ENCODE measurements around the gene C22orf15.

The C22orf15 gene

DNA sequence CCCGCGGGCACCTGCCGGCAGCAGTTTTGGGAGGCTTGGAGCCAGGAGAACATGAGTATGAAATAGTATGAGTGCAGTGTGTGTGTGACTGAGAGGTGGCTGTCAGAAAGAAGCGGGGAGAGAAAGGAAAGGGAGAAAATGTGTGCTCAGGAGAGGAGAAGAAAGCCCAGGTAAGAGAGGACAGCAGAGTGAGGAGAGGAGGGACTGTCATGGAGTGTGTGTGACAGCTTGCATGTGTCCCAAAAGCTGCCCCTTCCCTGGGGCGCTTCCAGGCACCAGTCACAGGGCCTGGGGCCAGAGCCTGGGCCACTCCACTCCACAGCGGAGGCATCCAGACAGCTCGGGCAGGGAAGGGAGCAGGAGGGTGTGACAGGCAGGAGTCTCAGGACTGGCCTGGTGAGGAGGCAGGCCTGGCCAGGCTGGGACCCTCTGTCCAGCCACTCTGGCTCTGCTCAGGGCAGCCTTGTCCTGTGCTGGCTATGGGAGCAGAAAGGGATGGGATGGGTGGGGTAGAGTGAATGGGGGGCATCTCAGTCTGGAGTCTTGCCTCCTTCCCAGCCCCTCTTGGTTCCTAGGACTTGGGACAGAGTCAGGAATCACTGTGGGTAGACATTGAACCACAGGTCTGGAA is 10.8 kb downstream of the C22orf15 start:
- DNase-seq (ENCODE audit: low read depth): no peak

GRCh38 chr22:23774114-23774921 is 11.5 kb downstream of the C22orf15 start:
- DNase-seq (ENCODE audit: low read depth): no peak

DNA sequence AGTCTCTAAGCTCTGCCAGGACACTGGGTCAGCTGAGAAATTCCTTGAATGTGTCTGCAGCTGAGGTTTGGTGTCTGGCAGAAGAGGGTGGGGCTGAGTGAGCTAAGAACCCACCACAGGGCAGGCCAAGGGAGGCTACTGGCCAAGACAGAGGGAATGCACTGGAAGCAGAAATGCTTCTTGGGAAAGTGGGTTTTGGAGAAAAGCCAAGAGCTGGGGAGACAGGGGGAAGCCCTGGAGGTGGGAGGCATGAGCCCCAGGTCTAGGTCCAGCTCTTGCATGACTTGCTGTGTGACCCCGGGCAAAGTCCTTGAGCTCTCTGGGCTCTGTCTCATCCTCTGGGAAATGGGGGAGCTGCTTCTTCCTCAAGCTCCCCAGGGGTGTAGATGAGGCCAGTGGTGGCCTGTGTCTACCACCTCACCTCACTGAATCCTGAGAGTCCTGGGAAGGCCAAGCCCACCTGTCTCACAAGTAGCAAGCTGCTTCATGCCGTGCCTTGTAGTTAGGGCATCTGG is 12.2 kb downstream of the C22orf15 start:
- no peak for DNase-seq (ENCODE audit: low read depth)

DNA sequence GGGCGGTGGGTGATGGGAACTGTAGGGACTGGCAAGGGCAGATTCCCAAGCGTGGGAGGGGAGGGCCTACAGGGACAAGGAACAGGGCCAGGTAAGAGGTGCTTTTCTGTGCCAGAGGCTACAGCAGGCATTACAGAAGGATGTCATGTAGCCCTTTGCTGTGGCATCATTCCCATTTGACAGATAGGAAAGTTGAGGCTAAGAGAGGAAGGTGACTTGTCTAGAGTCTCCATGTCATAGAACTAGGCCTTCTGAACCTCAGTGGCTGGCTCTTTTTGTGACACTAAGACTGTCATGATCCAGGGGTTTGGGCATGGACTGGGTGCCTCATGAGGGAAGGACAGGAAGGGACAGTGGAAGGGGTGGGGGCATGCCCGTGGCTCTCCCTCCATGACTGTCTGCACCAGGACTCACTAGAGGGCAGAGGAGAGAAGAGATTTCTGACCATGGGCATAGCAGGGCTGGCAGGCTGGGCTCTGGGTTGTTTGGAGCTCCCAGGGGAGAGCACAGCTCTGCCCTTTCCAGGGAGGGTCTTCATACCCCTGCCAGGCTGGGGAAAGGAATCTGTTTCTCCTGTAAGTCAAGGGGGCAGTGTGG is 13.1 kb downstream of the C22orf15 start:
- DNase-seq (ENCODE audit: low read depth): no peak

- no peak for DNase-seq (ENCODE audit: low read depth)
Observed at GRCh38 chr22:23777776-23778576, 15.2 kb downstream of the C22orf15 start.

GRCh38 chr22:23778577-23778900 is 15.7 kb downstream of the C22orf15 start:
- DNase-seq (ENCODE audit: low read depth): no peak

DNA sequence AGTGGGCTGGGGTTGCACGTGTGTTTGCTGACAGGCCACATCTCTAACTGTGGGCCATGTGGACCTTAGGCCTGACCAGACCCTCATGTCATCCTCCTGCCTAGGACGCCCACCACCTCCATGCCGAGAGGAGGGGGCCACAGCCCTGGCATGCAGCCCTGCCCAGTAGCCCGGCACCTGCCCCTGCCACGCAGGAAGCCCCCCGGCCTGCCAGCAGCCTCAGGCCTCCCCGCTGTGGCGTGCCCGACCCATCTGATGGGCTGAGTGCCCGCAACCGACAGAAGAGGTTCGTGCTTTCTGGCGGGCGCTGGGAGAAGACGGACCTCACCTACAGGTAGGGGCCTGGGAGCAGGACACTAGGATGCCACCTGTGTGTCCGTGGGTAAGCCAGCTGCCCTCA is 16.3 kb downstream of the C22orf15 start:
- no peak for DNase-seq (ENCODE audit: low read depth)

DNA sequence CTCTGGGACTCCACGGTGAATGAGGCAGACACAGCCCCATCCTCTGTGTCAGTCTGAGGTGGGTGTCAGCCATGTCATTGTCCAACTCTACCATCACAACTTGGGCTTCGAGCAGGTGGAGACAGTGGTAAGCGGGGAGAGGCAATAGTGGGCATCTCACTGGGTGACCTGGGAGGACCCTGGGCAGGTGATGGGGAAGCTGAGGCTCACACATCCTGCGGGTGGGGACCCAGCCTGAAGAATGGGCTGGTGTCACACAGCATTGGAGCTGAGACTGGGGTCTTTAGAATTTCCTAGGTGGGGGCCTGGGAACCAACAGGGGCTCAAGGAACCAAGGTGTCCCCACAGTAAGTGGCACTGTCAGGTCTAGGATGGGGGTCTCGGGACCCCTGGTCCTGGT is 16.9 kb downstream of the C22orf15 start:
- DNase-seq (ENCODE audit: low read depth): no peak

GRCh38 chr22:23780146-23780748 is 17.5 kb downstream of the C22orf15 start:
- DNase-seq (ENCODE audit: low read depth): no peak

- DNase-seq (ENCODE audit: low read depth): no peak
Observed at GRCh38 chr22:23781065-23781464, 18.3 kb downstream of the C22orf15 start.

DNA sequence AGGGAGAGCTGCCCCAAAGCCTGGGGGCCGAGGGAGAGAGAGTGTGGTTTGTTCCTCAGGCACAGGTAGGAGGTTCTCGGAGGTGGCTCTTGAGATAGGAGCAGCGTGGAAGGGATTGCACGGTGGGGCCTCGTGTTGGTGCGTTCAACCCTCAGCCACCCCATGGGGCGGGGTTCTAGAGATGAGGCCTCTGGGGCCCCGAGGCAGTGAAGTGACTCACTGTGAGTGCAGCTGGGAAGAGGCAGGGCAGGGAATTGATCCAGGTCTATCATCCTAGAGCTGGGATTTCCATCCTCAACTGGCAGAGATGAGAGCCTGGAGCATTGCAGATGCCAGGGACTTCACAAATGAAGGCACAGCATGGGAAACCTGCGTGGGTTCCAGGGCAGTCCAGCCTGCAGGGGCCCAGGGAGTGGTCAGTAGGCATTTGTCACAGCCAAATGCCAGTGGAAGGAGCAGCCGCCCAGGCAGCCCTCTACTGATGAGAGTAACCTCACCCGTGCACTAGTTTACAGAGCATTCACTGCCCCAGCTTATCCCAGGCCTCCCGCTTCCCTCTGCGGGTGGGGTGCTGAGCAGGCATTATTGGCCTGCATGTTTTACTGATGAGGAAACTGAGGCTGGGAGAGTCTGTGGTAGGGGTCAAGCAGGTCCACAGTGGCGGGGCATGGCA is 18.9 kb downstream of the C22orf15 start:
- no peak for DNase-seq (ENCODE audit: low read depth)

- DNase-seq (ENCODE audit: low read depth): no peak
Observed at GRCh38 chr22:23782252-23782651, 19.5 kb downstream of the C22orf15 start.

DNA sequence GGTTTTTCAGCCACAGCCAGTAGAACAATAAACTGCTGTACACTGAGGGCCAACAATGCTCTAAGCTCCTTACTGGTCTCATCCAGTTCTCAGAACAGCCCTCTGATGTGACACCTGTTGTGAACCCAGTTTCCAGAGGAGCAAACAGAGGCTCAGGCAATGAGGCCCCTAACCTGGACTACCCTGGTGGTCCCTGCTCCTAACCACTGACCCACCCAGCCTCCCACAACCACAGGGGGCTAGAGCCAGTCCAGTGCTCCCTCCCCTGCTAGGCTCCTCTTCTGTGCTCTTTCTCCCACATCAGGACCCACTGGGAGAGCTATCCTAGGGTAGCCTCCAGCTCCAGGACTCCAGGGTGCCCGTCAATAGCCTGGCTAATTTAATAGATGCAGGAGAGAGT is 19.9 kb downstream of the C22orf15 start:
- no peak for DNase-seq (ENCODE audit: low read depth)

DNA sequence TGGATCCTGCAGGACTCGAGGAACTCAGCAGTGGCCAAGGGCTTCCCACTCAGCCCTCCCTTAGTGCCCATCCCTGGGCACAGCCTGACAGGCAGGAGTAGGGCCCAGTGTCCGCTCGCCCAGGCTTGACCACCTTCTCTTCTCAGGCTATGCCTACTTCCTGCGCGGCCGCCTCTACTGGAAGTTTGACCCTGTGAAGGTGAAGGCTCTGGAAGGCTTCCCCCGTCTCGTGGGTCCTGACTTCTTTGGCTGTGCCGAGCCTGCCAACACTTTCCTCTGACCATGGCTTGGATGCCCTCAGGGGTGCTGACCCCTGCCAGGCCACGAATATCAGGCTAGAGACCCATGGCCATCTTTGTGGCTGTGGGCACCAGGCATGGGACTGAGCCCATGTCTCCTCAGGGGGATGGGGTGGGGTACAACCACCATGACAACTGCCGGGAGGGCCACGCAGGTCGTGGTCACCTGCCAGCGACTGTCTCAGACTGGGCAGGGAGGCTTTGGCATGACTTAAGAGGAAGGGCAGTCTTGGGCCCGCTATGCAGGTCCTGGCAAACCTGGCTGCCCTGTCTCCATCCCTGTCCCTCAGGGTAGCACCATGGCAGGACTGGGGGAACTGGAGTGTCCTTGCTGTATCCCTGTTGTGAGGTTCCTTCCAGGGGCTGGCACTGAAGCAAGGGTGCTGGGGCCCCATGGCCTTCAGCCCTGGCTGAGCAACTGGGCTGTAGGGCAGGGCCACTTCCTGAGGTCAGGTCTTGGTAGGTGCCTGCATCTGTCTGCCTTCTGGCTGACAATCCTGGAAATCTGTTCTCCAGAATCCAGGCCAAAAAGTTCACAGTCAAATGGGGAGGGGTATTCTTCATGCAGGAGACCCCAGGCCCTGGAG is 20.7 kb downstream of the C22orf15 start:
- no peak for DNase-seq (ENCODE audit: low read depth)

DNA sequence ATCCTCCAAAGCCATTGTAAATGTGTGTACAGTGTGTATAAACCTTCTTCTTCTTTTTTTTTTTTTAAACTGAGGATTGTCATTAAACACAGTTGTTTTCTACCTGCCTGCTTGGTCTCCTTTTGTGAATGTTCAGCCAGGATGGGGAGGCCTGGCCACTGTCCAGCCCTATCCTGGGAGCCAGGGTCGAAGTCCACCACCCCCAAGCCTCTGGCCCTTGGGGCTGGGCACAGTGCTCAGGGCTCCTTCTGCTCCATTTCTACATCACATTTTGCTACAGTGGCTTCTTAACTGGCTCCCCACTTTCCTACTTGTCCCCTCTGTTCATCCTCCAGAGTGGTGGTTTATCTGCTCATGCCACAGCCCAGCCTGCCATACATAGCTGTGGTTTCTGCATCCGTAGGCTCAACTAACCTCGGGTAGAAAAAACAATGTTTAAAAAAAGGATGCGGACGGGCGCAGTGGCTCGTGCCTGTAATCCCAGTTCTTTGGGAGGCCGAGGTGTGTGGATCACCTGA is 21.5 kb downstream of the C22orf15 start:
- DNase-seq (ENCODE audit: low read depth): no peak

- DNase-seq (ENCODE audit: low read depth): no peak
Observed at GRCh38 chr22:23786261-23786710, 23.5 kb downstream of the C22orf15 start.

- DNase-seq (ENCODE audit: low read depth): peak; percentile 47
Observed at GRCh38 chr22:23786752-23787599, 24.2 kb downstream of the C22orf15 start, which contains the start of gene SMARCB1. SMARCB1 (plus strand) TSS chr22:23786966; CDS start chr22:23787170, 204 bp downstream.

- no peak for DNase-seq (ENCODE audit: low read depth)
Observed at GRCh38 chr22:23787600-23787896, 24.8 kb downstream of the C22orf15 start.

- no peak for DNase-seq (ENCODE audit: low read depth)
Observed at GRCh38 chr22:23787910-23788309, 25.1 kb downstream of the C22orf15 start.

All from non-pigmented ciliary epithelial cell (primary cell).